ENCODE measurements around the gene CHRNA4.

CHRNA4 gene

GRCh38 chr20:63317061-63317460, 44.1 kb downstream of the CHRNA4 start:
- no peaks in the 10 kb centered on the region for H3K36me3 ChIP-seq
- H3K9me3 ChIP-seq: no peaks in the 10 kb centered on the region
- H3K4me3 ChIP-seq: no peak overlapping the region
- intact Hi-C loops (cut with DNase I; ENCODE audit: low total_unique reads): no loop called here
- H3K27me3 ChIP-seq: peaks cover 0 to 73% of the 10 kb centered on the region in 2 donors
- DNase-seq: no peak
- no peak for TF ChIP-seq CTCF (IDR thresholded peaks at IDR 0.05)
- H3K27ac ChIP-seq: no peak overlapping the region
- no peaks in the 10 kb centered on the region for H3K4me1 ChIP-seq

- Histone ChIP-seq H3K27ac (no peak overlapping the region), H3K27me3 (peaks cover 0 to 73% of the 10 kb centered on the region in 2 donors), H3K4me1 (no peaks in the 10 kb centered on the region), H3K9me3 (no peaks in the 10 kb centered on the region), H3K36me3 (no peaks in the 10 kb centered on the region), H3K4me3 (no peak overlapping the region)
- TF ChIP-seq CTCF (IDR thresholded peaks at IDR 0.05): no peak
- DNase-seq: peak; percentile 11 to 49
- intact Hi-C loops (cut with DNase I; ENCODE audit: low total_unique reads): no loop called here
Observed at GRCh38 chr20:63316502-63316921, 44.6 kb downstream of the CHRNA4 start.

GRCh38 chr20:63315731-63316491, 45.2 kb downstream of the CHRNA4 start:
- Histone ChIP-seq H3K9me3 (no peaks in the 10 kb centered on the region), H3K27me3 (peaks cover 0 to 75% of the 10 kb centered on the region in 2 donors), H3K4me1 (no peaks in the 10 kb centered on the region), H3K4me3 (no peak overlapping the region), H3K27ac (no peak overlapping the region), H3K36me3 (no peaks in the 10 kb centered on the region)
- intact Hi-C loops (cut with DNase I; ENCODE audit: low total_unique reads): no loop called here
- TF ChIP-seq CTCF (IDR thresholded peaks at IDR 0.05): no peak
- peak; percentile 16 to 53 for DNase-seq

- no peak for TF ChIP-seq CTCF (IDR thresholded peaks at IDR 0.05)
- Histone ChIP-seq H3K27me3 (peaks cover 0 to 75% of the 10 kb centered on the region in 2 donors), H3K9me3 (no peaks in the 10 kb centered on the region), H3K36me3 (no peaks in the 10 kb centered on the region), H3K4me1 (no peaks in the 10 kb centered on the region), H3K27ac (no peak overlapping the region), H3K4me3 (no peak overlapping the region)
- peak; percentile 11 to 48 for DNase-seq
- intact Hi-C loops (cut with DNase I; ENCODE audit: low total_unique reads): no loop called here
Observed at GRCh38 chr20:63315240-63315689, 45.9 kb downstream of the CHRNA4 start.

- Histone ChIP-seq H3K27ac (no peak overlapping the region), H3K4me1 (no peaks in the 10 kb centered on the region), H3K36me3 (no peaks in the 10 kb centered on the region), H3K27me3 (peaks cover 0 to 75% of the 10 kb centered on the region in 2 donors), H3K9me3 (no peaks in the 10 kb centered on the region), H3K4me3 (no peak overlapping the region)
- intact Hi-C loops (cut with DNase I; ENCODE audit: low total_unique reads): no loop called here
- peak in 1 of 2 donors; percentile 49 for DNase-seq
- TF ChIP-seq CTCF (IDR thresholded peaks at IDR 0.05): no peak
Observed at GRCh38 chr20:63314566-63315239, 46.4 kb downstream of the CHRNA4 start.
